GM19238 (cell line): ENCODE measurements around the gene LYSMD4.

Experiments used
- DNase-seq: peaks from one replicate; pipeline ENCODE4 v3.0.0; 2011; ENCODE audit warnings: low spot score; ENCODE audit not compliant: insufficient read length

The LYSMD4 gene

DNA sequence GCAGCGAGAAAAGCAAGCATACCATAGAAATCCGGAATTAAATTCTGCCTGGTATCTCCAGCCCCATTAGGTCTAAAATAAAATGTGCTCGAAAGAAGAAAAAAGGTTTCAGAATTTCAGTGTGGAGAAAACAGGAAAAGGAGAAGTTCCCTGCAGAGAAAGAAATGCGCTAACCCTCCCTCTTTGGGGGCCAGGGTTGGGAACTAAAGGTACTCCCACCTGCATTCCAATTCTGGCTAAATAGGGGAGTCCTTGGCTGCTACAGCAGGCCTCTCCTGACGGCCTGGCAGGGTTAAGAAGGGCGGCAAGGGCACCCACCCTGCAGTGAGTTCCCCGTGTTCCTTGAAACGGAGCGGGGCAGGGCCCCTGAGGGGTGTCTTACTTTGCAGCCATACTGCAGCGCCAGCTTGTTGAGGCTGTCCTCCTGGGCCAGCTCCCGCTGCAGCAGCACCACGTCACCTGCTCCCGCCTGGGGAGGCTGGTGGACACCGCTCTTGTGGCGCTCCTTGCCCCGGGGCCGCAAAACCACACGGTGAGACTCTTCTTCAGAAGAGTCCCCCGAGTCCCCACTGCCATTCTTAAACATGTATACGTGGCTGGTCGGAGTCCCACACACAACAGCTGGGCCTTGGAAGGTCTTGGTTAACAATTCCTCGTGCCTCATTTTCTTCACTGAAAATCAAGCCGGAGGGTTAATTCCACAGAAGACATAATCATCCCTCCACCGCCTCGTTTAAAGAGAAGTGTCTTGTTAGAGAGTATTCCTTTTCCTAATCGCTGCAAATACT, 1.7 kb downstream of the LYSMD4 start:
- DNase-seq, result no peak

DNA sequence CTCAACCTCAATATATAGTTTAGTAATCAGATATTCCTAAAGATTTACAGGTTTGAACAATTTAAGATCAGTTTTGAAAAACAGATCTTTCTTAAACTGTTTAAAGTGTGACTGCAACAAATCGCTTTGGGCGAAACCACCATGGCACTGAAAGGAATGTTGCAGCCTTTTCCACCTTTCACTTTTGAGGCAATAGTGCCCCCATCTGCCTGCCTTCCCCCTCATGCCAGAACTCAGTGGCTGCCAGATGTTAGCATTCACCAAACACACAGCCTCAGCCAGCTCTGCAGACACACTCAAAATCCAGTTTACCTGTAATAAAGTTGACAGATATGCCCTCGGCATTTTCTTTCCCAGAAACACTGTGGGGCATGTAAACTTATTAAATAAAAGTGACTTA, 3.3 kb downstream of the LYSMD4 start:
- DNase-seq, result no peak

DNA sequence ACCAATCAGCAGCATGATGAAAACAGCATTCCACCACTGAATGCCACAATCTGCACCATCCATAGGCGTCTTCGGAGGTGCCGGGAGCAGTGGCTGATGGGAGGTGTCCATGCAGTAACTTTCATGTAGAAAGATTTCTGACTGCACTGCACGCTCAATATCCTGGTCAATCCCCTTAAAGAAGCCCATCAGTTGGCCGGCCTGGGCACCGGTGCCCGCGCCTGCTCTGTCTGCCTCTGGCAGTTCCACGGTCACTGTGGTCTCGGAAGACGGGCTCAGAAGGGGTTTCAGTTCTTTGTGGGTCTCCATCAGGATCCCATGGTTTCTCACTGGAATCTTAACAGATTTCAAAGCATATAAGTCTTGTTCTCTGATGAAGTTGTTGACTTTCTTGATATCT, 3.9 kb downstream of the LYSMD4 start:
- DNase-seq, result no peak

DNA sequence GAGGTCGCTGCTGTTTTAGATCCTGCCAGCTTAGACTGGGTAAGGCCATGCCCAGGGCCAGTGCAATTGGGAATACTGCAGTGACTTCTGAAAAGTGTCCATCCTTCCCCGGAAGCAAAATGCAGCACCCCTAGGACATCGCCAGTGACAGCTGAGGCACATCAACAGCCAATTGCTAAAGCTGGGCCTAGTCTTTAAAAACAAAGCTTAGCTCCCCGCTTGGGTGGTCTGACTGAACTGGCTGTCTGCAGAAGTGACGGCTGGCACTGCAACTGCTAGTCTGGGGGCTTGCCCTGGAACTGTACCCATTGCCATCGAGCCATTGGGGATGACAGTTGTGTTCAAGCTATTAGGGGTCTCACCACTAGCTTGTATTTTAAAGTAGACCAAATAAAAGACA, 4.3 kb downstream of the LYSMD4 start:
- no peak for DNase-seq

DNA sequence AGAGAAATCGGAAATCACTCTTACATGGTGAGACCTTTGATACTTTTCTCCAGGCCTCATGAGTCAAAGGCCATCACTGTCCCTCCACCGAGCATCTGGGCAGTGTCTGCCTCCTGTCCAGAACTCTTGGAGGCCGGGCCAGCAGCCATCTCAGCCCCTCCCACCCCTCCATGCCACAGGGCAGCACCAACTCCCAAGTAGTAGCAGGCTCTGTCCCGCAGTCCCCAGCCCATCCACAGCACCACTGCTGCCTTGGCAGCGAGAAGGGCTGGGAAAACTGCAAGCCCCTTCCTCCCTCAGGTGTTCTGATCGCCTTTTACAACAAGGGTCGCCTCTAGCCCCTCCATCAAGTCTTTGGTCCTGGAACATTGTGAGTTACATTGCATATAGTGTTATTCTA, 5.5 kb downstream of the LYSMD4 start:
- DNase-seq, result no peak

DNA sequence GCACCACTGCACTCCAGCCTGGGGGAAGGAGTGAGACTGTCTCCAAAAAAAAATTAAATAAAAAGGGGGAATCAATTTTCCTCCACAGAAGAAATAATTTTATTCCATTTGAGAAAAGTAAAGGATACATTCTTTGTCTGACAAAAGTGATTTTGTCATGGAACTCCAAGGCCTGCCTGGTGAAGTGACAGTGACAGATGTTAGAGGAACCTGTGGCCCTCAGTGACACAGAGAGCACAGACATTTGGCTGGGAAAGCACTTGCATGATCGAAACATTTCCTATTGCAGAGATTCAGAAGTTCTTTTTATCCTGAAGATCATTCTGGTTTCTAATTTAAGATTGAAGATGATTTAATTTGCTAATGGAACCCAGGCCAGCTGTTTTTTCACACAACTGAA, 5.9 kb downstream of the LYSMD4 start:
- DNase-seq, result no peak

DNA sequence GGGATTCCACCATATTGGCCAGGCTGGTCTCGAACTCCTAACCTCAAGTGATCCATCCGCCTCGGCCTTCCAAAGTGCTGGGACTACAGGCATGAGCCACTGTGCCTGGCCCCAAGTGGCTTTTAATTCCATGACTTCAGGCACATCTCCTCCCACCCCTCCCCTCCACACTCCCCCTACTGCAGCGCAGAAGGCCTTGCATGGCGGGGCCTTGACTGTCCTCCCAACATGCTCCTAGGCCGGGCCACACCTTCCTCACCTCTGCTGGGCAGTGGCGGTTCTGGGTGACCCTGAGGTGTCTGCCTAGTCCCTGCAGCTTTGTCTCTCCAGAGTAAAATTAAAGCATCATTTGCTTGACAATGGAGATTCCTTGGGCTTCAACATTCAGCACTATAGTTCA, 6.9 kb downstream of the LYSMD4 start:
- DNase-seq, result no peak

DNA sequence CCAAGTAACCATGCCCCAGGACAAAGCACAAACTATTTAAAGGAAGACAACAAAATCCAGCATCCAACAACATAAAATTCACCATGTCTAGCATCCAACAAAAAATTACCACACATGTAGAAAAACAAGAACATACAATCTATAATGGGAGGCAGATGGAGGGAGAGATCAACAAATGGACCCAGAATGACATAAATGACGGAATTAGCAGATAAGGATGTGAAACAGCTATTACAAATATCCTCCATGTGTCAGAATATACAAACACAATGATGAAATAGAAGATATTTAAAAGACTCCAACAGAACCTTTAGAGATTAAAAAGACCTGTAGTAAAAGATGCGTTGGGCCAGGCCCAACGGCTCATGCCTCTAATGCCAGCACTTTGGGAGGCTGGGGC, 10.8 kb downstream of the LYSMD4 start:
- no peak for DNase-seq

DNA sequence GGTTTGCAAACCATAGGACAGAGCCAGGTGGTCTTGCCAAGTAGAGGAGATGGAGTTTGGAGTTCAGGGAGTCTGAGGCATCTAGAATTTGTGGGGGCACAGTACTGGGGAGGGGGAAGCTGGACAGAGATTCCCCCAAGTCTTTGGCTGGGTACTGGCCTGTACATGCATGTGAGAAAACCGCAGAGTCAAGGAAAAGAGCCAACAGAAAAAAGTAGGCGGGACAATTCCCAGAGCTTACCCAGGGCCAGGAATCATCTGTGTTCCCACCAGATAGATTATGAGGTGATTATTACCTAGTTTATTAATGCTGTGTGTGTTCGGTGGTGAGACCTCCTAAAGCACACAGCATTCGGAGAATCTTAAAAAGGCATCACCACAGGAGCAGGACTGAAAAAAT, 11.3 kb downstream of the LYSMD4 start:
- DNase-seq, result no peak

DNA sequence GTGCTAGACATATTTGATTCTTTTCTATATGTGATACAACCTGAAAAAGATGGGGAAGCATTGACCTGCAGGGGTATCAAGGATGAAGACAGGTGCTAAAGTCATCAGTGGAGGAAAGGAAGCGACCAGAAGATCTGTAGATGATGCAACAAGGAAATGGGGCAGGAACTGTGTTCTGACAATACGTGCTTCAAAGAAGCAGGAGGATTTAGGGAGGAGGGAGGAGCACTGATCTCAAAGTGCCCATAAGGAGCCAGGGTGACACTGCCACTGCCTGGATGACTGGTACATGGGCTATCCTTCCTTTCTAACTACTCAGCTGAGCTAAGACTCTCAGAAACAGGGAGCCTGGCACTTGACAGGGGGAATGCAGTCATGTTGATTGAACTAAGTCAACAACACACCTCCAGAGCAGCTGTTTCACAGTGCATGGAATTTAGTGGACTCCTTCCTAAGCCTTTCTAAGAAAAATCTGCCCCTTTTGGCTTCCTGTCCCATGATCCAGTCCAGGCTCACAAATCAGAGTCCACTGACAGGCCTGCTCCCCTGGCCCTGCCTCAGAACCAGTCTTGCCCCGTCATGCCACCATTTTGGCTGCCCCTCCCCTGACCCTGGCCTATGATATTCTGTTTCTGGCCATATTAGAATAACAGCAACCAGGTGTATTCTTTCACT, 12.0 kb downstream of the LYSMD4 start:
- DNase-seq, result no peak

DNA sequence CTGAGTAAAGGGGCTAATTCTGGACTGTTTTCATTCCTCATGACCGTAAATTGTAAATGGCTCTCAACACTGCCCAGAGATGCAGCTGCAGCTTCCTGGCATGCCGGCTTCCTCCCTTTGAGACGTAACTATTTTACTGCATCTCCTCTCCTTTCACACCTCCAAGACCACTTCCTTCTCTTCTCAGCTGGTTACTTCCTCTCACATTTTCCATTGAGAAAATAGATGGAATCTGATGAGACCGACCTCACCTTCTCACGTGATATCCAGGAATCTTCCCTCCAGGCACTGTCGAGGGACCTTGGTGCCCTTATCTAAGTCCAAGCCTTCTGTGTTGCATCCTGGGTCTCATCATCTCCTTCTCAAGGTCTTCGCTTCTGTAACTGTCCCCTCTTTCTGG, 12.7 kb downstream of the LYSMD4 start:
- no peak for DNase-seq

DNA sequence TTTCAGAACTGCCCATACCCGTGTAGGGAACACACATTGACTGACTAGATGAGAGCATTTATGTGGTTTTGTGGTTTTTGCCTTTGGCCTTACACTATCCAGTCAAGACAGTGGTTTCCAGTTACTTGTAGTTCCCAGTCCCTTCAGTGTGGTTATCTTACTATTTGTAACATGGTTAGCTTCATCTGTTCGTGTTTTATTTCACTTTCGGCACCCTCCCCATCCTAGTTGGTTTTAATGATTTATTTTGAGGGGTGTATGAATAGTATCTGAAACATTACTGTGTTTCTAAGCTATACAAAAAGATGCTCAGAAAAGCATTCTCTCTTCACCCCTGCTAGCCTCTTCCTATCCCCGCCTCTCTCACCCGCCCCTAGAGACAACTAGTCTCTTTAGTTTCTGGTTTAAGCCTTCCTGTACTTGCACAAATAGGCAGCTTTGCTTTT, 14.1 kb downstream of the LYSMD4 start:
- no peak for DNase-seq

DNA sequence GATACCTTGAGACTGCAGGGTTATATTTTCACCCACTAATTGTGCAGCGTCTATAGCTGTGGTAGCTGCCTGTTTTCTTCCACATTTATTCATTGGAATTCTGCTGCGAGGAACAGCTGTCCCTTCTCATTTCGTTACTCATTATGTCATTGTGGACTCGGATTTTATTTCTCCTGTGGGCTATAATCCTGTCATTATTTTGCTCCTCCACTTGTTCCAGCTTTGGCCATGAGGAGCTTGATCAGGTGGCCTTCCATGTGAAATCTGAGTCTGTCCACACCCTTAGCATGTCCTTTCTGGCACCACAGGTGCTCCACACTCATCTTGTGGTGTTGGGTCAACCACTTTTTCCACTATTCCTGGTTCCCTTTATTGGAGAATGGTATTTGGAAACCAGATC, 14.8 kb downstream of the LYSMD4 start:
- DNase-seq, result no peak

DNA sequence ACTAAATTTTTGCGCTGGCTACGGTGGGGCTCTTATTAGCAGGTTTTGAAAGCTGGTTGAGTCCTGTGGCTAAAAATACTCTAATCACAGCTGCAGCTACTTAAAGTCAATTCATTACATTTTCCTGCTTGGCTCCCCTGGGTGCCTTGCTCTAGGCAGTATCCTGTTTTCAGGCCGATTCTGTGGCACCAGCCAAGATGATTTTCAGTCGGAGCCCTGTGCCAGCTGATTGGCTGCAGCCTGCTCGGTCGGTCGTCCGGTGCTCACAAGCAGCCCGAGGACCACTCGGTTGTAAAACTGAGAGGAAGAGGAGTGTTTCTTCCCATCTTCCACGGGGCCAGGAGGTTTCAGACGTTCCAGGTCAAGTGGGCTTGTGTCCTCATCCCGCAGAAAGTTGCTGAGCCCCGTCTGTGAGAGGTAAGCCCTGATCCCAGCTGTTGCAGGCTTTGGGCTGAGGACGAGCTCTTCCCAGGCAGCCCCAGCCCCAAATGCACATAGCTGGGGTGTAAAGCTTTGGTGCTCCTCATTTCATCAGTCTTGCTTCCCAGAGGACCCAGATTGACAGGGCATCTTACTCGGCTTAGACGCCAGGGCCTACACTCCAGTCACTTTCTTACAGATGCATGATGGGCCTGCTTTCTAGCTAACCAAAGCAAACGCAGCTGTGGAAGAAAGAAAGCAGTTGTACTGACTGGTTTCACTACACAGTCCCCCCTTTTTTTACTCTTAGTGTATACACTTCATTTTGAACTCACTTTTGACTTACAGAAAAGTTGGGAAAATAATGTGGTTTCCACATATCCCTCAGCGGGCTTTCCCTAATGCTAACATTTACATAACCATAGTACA, 15.9 kb downstream of the LYSMD4 start:
- no peak for DNase-seq

DNA sequence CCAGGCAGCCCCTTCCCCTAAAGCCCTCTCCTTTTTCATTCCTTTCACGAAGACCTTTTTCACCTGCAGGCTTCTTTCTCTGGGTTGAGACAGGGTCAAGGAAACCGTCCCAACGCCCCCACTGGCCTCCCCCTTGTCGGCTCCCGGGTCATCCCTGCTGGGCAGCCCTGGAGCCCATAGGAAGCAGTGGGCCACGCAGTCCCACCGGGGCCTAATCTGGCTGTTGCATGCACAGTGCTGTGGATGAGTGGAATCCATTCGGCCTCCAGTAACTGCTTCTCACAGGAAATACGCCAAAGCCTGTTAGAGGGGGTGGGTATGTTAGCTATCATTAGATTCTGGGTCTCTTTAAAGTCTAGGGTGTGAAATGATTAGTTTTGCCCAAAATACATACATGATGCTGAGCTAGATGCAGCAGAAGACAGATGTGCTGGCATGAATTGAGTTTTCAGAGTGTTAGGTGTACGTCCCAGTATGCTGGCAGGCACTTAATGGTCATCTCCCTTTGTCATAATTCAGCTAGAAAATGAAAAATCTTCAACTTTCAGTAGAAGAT, 16.6 kb downstream of the LYSMD4 start:
- DNase-seq, result no peak

DNA sequence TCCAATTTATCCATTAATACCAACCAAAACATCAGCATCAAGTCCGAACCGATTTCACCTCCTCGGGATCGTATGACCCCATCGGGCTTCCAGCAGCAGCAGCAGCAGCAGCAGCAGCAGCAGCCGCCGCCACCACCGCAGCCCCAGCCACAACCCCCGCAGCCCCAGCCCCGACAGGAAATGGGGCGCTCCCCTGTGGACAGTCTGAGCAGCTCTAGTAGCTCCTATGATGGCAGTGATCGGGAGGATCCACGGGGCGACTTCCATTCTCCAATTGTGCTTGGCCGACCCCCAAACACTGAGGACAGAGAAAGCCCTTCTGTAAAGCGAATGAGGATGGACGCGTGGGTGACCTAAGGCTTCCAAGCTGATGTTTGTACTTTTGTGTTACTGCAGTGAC, 20.8 kb downstream of the LYSMD4 start:
- DNase-seq, result no peak

DNA sequence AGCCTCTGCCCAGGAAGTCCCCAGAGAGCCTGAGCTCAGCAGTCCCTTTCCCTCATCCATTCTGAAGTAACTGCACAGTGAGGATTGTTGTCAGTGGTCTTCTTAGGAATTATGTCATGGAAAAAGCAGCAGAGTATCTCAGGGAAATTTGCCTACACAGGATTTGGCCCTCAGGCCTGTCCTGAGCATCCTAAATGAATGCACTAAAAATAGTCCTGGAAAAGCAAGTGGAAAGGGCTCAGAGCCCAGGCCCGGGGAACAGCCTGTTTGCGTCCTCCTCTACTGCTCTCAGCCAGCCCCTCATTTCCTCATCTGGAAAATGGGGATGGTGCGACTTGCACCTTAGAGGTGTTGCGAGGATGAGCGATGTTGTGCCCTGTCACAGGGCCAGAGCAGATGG, 21.6 kb downstream of the LYSMD4 start:
- DNase-seq, result no peak

DNA sequence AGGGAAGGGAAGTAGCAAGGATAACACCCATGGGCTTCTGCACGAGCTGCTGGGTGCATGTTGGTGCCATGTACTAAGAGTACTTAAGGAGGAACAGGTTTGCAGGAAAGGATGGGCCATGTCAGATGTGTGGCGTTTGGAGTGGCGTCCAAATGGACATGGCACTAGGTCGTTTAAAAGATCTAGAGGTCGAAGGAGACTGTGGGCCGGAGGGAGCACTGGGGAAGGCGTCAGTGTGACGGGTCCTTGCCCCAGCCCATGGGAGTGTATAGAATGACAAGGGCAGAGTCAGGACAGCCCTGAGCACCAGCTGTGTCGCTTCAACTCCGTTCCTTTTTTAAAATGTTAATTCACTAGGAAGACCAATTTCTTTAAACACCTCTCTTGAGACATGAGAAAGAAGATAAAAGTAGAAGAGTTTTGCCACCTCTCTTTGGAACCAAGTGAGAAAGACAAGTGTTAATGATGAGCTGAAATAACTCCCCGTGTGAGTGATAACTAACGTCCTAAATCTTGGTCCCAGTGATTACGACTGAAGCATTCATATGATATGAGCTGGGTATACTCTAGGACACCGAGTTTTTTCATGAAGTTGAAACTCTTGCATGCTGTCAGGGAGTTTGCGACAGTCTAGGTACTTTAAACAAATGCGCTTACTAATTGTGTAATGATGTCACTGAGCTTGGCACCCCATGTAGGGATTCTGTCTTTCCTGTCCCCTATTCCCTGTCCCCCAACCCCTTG, 23.8 kb downstream of the LYSMD4 start:
- no peak for DNase-seq

DNA sequence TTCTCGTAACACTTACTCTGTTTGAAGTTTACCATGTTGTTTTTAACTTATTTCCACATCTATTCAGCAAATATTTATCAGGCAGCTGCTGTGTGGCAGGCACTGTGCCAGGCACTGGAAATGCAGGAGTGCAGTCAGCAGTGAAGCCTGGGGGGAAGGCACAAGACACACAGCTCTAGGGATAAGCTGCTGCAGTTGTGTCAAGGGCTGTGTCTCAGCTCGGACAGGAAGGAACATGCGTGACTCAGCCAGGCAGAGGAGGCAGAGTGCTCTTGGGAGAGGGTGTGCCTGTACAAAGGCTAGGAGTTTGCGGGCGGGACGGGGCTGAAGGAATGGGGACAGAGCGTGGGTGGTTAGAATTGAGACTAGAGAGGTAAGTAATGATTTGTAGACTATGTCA, 24.7 kb downstream of the LYSMD4 start:
- no peak for DNase-seq

DNA sequence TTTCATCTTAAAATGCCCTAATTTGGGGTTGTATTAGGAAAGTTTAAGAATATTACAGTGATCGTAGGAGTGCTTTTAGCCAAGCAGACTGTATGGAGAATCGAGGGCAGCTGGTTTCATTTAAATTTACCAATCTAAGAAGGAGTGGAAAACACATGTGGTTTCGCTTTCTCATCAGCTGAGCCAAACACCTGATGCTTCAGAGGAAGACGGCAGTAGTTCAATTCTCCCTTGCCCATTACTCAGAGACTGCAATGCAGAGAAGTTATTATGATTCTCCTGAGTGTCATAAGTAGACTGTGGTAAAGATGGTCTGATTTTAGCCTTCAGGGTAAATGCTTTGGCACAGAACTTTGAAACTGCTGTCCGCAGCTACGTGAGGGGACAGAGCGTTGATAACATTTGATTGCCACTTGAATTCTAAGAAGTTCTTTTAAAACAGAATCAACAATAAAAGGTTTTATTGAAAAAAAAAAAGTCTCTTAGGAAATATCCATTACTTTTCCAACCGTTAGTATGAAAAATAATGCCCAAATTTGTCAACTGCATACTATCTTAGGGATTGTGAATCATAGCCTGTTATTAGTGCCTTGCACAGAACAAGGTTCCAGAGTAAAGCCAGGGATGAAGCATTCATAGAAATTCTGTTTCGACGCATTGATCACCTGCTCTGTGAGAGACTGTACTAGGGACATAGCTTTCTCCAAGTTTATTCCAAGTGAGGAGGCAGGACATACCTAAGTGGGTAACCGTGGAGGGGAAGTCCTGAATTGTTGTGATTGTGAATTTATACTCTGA, 25.6 kb downstream of the LYSMD4 start:
- no peak for DNase-seq
